Esophagus squamous epithelium (tissue), 5 donors: Measurements from ENCODE around the gene CAPN12. TPM values are rescaled to one million over a fixed set of nuclear protein-coding genes. Genes with fewer than 3 reads are reported as not detected.

Experiments used
- DNase-seq: peaks from one replicate; lab custom pipeline; 2025; lab: John Stamatoyannopoulos, UW
- H3K27ac ChIP-seq, 4 donors: fragments of 200-600 bp; sonication (generic); one replicate each; pipeline ENCODE4 v1.5.1; 2016 to 2019; ENCODE audit warnings: mild to moderate bottlenecking in 1 of 4
- H3K27me3 ChIP-seq, 4 donors: fragments of 200-600 bp; sonication (generic); 1 replicate in 3 of 4; 2 replicates in 1 of 4; pipeline versions ENCODE4 v1.5.1 to v1.6.0; 2017 to 2021; ENCODE audit warnings: antibody characterized with exemption in 1 of 4
- H3K36me3 ChIP-seq, 3 donors: fragments of 200-600 bp; sonication (generic); one replicate each; pipeline ENCODE4 v1.5.1; 2016 to 2019
- H3K4me1 ChIP-seq, 3 donors: fragments of 200-600 bp; sonication (generic); one replicate each; pipeline ENCODE4 v1.5.1; 2017 to 2019
- H3K4me3 ChIP-seq, 4 donors: fragments of 200-600 bp; sonication (generic); 1 replicate in 3 of 4; 2 replicates in 1 of 4; pipeline ENCODE4 v1.5.1; 2016 to 2019; ENCODE audit warnings: mild to moderate bottlenecking in 2 of 4, moderate library complexity in 1 of 4
- H3K9me3 ChIP-seq, 3 donors: fragments of 200-600 bp; sonication (generic); one replicate each; pipeline ENCODE4 v1.5.1; 2016 to 2019
- POLR2A ChIP-seq, 4 donors: fragments of 450-650 bp; IDR thresholded peaks; one replicate each; pipeline ENCODE4 v1.6.1; 2017; ENCODE audit warnings: antibody characterized with exemption in 4 of 4, mild to moderate bottlenecking in 4 of 4, moderate library complexity in 3 of 4
- WGBS, 2 donors: methylation state at CpG; one replicate each; pipeline ENCODE4 v1.1.5; 2018; 5-methylcytosine and 5-hydroxymethylcytosine counted together
- intact Hi-C: fragments of 100-400 bp; cut with DNase I; formaldehyde crosslinking; loops from one replicate; pipeline ENCODE4 v1.15.0; 2022
- total RNA-seq, 4 donors: library from RNA; depleted of rRNA; stranded (reverse); fragments of >200 nt; gene quantifications; one replicate each; pipeline ENCODE4 v1.1.0, GENCODE V29; 2016
- TF ChIP-seq, protein P1 (sequence below), 6 experiments: fragments of 450-650 bp in 4 of 6; fragments of 200-600 bp in 2 of 6; sonication (generic) in 2 of 6; IDR thresholded peaks; one replicate each; pipeline ENCODE4 v1.5.1; 2016 to 2019; ENCODE audit warnings: antibody characterized with exemption in 6 of 6, mild to moderate bottlenecking in 4 of 6, moderate library complexity in 4 of 6
- donor health status: DM: yes; HTN: yes; CAD: no.

CAPN12 gene
- total RNA-seq, 4 donors from 2014 or later: 1.5 to 4.2 (median 1.8) TPM

DNA sequence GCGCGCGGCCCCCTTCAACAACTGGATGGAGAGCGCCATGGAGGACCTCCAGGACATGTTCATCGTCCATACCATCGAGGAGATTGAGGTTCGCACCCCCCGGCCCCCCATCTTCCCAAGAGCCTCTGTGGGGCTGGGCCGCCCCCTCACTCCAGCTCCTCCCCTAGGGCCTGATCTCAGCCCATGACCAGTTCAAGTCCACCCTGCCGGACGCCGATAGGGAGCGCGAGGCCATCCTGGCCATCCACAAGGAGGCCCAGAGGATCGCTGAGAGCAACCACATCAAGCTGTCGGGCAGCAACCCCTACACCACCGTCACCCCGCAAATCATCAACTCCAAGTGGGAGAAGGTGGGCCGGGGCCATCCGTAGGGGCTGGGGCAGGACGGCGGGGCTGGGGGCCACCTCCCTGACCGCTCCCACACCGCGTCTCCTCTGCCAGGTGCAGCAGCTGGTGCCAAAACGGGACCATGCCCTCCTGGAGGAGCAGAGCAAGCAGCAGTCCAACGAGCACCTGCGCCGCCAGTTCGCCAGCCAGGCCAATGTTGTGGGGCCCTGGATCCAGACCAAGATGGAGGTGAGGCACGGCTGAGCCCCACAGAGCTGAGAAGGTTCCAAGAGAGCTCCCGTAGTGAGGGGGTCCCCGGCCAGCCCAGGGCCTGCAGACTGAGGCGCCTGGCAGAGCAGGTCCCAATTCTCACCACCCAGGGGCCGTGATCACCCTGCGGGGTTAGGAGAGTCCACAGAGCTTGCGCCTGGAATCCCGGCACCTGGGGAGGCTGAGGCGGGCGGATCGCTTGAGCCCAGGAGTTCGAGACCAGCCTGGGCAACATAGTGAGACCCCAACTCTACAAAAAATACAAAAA lies 20.1 kb downstream of the CAPN12 start:
- Histone ChIP-seq H3K4me3 (no peak overlapping the region), H3K27ac (peak overlapping the region in 3 of 4 donors; percentile 77 to 84 (median 80)), H3K4me1 (peaks cover 6 to 71% (median 19%) of the 10 kb centered on the region in 3 donors), H3K27me3 (no peaks in the 10 kb centered on the region), H3K36me3 (peaks cover 76 to 100% (median 90%) of the 10 kb centered on the region in 3 donors), H3K9me3 (no peaks in the 10 kb centered on the region)
- intact Hi-C loops: no loop called here
- DNase-seq: no peak
- WGBS, 2 donors: 86 to 100% methylated on average over 7 to 10 of the region's 42 CpGs
- TF ChIP-seq, protein P1, sequence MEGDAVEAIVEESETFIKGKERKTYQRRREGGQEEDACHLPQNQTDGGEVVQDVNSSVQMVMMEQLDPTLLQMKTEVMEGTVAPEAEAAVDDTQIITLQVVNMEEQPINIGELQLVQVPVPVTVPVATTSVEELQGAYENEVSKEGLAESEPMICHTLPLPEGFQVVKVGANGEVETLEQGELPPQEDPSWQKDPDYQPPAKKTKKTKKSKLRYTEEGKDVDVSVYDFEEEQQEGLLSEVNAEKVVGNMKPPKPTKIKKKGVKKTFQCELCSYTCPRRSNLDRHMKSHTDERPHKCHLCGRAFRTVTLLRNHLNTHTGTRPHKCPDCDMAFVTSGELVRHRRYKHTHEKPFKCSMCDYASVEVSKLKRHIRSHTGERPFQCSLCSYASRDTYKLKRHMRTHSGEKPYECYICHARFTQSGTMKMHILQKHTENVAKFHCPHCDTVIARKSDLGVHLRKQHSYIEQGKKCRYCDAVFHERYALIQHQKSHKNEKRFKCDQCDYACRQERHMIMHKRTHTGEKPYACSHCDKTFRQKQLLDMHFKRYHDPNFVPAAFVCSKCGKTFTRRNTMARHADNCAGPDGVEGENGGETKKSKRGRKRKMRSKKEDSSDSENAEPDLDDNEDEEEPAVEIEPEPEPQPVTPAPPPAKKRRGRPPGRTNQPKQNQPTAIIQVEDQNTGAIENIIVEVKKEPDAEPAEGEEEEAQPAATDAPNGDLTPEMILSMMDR (IDR thresholded peaks at IDR 0.05): no peak
- no peak for TF ChIP-seq POLR2A (IDR thresholded peaks at IDR 0.05)

DNA sequence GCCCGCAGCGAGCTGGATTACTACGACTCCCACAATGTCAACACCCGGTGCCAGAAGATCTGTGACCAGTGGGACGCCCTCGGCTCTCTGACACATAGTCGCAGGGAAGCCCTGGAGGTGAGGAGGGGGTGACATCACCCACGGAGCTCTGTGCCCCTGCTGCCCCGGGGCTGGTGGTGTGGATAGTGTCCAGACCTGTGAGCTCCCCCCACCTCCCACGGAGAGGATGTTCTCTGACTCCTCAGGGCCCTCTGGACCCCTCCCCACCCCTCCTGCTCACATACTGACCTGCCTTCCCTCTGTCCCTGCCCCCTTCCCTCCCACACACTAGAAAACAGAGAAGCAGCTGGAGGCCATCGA lies 20.7 kb downstream of the CAPN12 start:
- intact Hi-C loops: no loop called here
- no peak overlapping the region for H3K4me3 ChIP-seq
- no peaks in the 10 kb centered on the region for H3K9me3 ChIP-seq
- peaks cover 9 to 71% (median 25%) of the 10 kb centered on the region in 3 donors for H3K4me1 ChIP-seq
- TF ChIP-seq, protein P1 (IDR thresholded peaks at IDR 0.05): no peak
- no peak for TF ChIP-seq POLR2A (IDR thresholded peaks at IDR 0.05)
- 84% methylated on average over 6 of the region's 11 CpGs; no CpG with 5 or more reads in 1 of the 2 donors for WGBS, 2 donors
- DNase-seq: no peak
- H3K27ac ChIP-seq: peak overlapping the region in 3 of 4 donors; percentile 77 to 84 (median 80)
- H3K36me3 ChIP-seq: peaks cover 75 to 100% (median 84%) of the 10 kb centered on the region in 3 donors
- H3K27me3 ChIP-seq: no peaks in the 10 kb centered on the region

DNA sequence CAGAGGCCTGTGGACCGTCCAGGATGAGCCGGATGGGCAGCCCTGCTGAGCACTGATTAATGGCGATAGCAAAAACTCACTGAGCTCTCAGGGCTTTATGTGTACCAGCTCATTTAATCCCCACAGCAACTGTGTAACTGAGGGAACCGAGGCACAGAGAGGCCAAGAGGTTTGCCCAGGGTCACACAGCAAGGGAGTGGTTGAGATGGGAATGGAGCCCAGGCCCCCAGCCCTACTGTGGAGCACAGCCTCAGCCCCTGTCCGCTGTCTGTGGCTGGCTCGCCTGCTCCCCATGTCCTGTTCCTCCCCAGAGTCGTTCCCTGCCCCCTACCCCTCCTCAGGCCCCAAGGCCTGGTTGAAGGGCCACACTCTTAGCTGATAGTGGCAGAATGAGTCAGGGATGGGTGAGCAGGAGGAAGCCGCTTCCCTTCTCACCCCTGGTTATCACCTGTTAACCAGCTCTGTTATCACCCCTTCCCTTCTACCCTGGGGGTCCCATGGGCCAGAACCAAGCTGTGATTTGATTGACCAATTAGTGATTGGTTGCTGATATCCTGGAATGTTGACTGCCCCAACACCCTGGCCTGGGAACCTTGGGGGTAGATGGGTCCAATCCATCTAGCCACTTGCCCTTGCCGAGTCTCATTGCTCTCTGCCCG lies 21.2 kb downstream of the CAPN12 start:
- TF ChIP-seq, protein P1 (IDR thresholded peaks at IDR 0.05): no peak
- TF ChIP-seq POLR2A (IDR thresholded peaks at IDR 0.05): no peak
- intact Hi-C loops: no loop called here
- DNase-seq: no peak
- no peaks in the 10 kb centered on the region for H3K9me3 ChIP-seq
- no peak overlapping the region for H3K4me3 ChIP-seq
- WGBS, 2 donors: 94 to 95% methylated on average over 8 to 10 of the region's 10 CpGs
- H3K27ac ChIP-seq: peak overlapping the region; percentile 22 to 84 (median 78)
- peaks cover 77 to 100% (median 81%) of the 10 kb centered on the region in 3 donors for H3K36me3 ChIP-seq
- H3K27me3 ChIP-seq: no peaks in the 10 kb centered on the region
- peaks cover 9 to 74% (median 25%) of the 10 kb centered on the region in 3 donors for H3K4me1 ChIP-seq

DNA sequence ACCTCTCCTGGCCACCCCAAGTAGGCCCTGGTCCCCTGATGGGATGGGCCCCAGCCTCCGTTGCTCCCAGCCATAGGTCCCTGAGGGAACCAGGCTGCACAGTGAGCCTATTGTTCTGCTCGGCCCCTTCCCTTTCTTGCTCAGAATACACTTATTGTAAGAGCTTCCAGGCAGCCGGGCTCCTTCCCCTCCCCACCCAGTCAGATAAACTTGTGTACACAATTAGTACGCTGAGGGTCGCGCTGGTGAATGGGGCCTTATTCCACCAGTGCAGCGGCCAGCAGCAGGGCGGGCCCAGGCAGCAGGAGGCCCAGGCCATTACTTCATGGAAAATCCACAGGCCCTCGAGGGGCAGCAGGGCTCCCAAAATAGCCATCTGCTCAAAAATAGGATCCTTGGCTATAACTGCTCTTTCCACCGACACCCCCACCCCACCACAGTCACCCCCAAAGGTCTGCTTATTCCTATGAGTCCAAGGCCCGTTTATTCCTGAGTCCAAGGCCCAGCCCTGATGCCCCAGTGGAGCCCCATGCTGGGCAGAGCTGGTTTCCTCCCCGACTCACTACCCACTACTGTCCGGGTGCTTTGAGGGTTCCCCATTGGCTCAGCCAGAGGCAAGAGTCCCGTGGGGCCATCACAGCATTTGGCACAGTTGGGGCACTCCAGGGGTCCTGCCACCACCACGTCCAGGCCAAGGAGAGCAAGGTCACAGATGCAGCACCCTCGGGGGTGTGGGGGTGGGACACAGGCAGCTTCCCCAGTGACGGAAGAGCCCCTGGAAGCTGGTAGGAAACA lies 22.1 kb downstream of the CAPN12 start:
- Histone ChIP-seq H3K9me3 (no peaks in the 10 kb centered on the region), H3K4me3 (no peak overlapping the region), H3K27me3 (no peaks in the 10 kb centered on the region), H3K27ac (peak overlapping the region; percentile 22 to 84 (median 78)), H3K4me1 (peaks cover 9 to 65% (median 19%) of the 10 kb centered on the region in 3 donors), H3K36me3 (peaks cover 77 to 100% (median 77%) of the 10 kb centered on the region in 3 donors)
- no peak for DNase-seq
- WGBS, 2 donors: 51 to 52% methylated on average over 7 to 9 of the region's 17 CpGs
- intact Hi-C loops: no loop called here
- no peak for TF ChIP-seq POLR2A (IDR thresholded peaks at IDR 0.05)
- TF ChIP-seq, protein P1 (IDR thresholded peaks at IDR 0.05): no peak
